HG03575 (cell line): Measurements from ENCODE around the gene RNU1-1.
"Not testable (repeated sequence)": the region's sequence is repeated elsewhere in the genome, so short reads cannot be mapped to it uniquely, and the experiment has no call there.

ENCODE experiments used
- ATAC-seq: cut with Tn5 transposase; IDR thresholded peaks from one replicate; pipeline ENCODE4 v1.9.1; 2021; ENCODE audit not compliant: unreplicated experiment, insufficient number of reproducible peaks, low FRiP score; ENCODE audit errors: extremely low read depth

Gene RNU1-1

GRCh38 chr1:16500466-16500865, 13.6 kb downstream of the RNU1-1 start:
- ATAC-seq: not testable (repeated sequence)

GRCh38 chr1:16498573-16499413, 15.3 kb downstream of the RNU1-1 start:
- ATAC-seq: no peak

GRCh38 chr1:16498047-16498446, 16.0 kb downstream of the RNU1-1 start:
- not testable (repeated sequence) for ATAC-seq

GRCh38 chr1:16497474-16497904, 16.6 kb downstream of the RNU1-1 start:
- ATAC-seq: not testable (repeated sequence)

- not testable (repeated sequence) for ATAC-seq
Measured at GRCh38 chr1:16493731-16494130, 20.4 kb downstream of the RNU1-1 start.

GRCh38 chr1:16492937-16493336, 21.1 kb downstream of the RNU1-1 start:
- not testable (repeated sequence) for ATAC-seq

GRCh38 chr1:16491056-16491675, 22.9 kb downstream of the RNU1-1 start:
- ATAC-seq: no peak

GRCh38 chr1:16489195-16489880, 24.7 kb downstream of the RNU1-1 start:
- ATAC-seq: not testable (repeated sequence)

- ATAC-seq: not testable (repeated sequence)
Measured at GRCh38 chr1:16487011-16487410, 27.1 kb downstream of the RNU1-1 start.

GRCh38 chr1:16486316-16486715, 27.8 kb downstream of the RNU1-1 start:
- not testable (repeated sequence) for ATAC-seq

- ATAC-seq: no peak
Measured at GRCh38 chr1:16484931-16485330, 29.2 kb downstream of the RNU1-1 start.

GRCh38 chr1:16484501-16484835, 29.6 kb downstream of the RNU1-1 start:
- no peak for ATAC-seq

- ATAC-seq: not testable (repeated sequence)
Measured at GRCh38 chr1:16483639-16484500, 30.2 kb downstream of the RNU1-1 start.

- ATAC-seq: not testable (repeated sequence)
Measured at GRCh38 chr1:16483146-16483545, 30.9 kb downstream of the RNU1-1 start.

- no peak for ATAC-seq
Measured at GRCh38 chr1:16478091-16478490, 36.0 kb downstream of the RNU1-1 start.

GRCh38 chr1:16475771-16476770, 38.0 kb downstream of the RNU1-1 start:
- ATAC-seq: not testable (repeated sequence)

GRCh38 chr1:16474891-16475290, 39.2 kb downstream of the RNU1-1 start:
- ATAC-seq: not testable (repeated sequence)
